Muscle of arm (tissue), 12 donors: ENCODE measurements around the gene GGA3. TPM values are rescaled to one million over a fixed set of nuclear protein-coding genes. Genes with fewer than 3 reads are reported as not detected.

Experiments
- DNase-seq: peaks from one replicate; pipeline ENCODE4 v3.0.0-alpha.2; 2013
- polyA plus RNA-seq, 12 donors: library from polyadenylated mRNA; unstranded; fragments of 120-200 nt; gene quantifications; one replicate each; pipeline ENCODE4 v1.2.1, GENCODE V29; 2013; ENCODE audit not compliant: insufficient read length in 12 of 12

The GGA3 gene
- polyA plus RNA-seq, 12 donors, result 27.8 to 68.7 (median 37.4) TPM; not detected in 1

- DNase-seq, result no peak
Observed at GRCh38 chr17:75250009-75250471, 11.4 kb downstream of the GGA3 start.

- no peak for DNase-seq
Observed at GRCh38 chr17:75249564-75249963, 11.8 kb downstream of the GGA3 start.

- DNase-seq, result no peak
Observed at GRCh38 chr17:75246404-75246803, 15.0 kb downstream of the GGA3 start.

GRCh38 chr17:75245011-75245410, 16.4 kb downstream of the GGA3 start:
- DNase-seq, result no peak

GRCh38 chr17:75244133-75244866, 17.1 kb downstream of the GGA3 start:
- DNase-seq, result no peak

GRCh38 chr17:75242461-75243042, 18.9 kb downstream of the GGA3 start:
- no peak for DNase-seq

GRCh38 chr17:75241996-75242460, 19.4 kb downstream of the GGA3 start:
- DNase-seq, result no peak

GRCh38 chr17:75241502-75241901, 19.9 kb downstream of the GGA3 start:
- no peak for DNase-seq

- no peak for DNase-seq
Observed at GRCh38 chr17:75241143-75241430, 20.3 kb downstream of the GGA3 start.

- DNase-seq, result no peak
Observed at GRCh38 chr17:75240394-75241142, 20.8 kb downstream of the GGA3 start.

GRCh38 chr17:75239778-75240393, 21.5 kb downstream of the GGA3 start:
- DNase-seq, result no peak

GRCh38 chr17:75239214-75239613, 22.2 kb downstream of the GGA3 start:
- DNase-seq, result no peak

- no peak for DNase-seq
Observed at GRCh38 chr17:75238684-75239191, 22.7 kb downstream of the GGA3 start.

GRCh38 chr17:75238020-75238580, 23.3 kb downstream of the GGA3 start:
- DNase-seq, result no peak

- DNase-seq, result no peak
Observed at GRCh38 chr17:75237100-75238014, 24.0 kb downstream of the GGA3 start.

GRCh38 chr17:75232786-75233185, 28.6 kb downstream of the GGA3 start:
- DNase-seq, result no peak

GRCh38 chr17:75231741-75232464, 29.5 kb downstream of the GGA3 start:
- no peak for DNase-seq

- no peak for DNase-seq
Observed at GRCh38 chr17:75231071-75231470, 30.3 kb downstream of the GGA3 start.

- DNase-seq, result no peak
Observed at GRCh38 chr17:75228847-75229246, 32.6 kb downstream of the GGA3 start.

- DNase-seq, result no peak
Observed at GRCh38 chr17:75228305-75228704, 33.1 kb downstream of the GGA3 start.
